ENCODE data around the gene SPATA3.

DNA sequence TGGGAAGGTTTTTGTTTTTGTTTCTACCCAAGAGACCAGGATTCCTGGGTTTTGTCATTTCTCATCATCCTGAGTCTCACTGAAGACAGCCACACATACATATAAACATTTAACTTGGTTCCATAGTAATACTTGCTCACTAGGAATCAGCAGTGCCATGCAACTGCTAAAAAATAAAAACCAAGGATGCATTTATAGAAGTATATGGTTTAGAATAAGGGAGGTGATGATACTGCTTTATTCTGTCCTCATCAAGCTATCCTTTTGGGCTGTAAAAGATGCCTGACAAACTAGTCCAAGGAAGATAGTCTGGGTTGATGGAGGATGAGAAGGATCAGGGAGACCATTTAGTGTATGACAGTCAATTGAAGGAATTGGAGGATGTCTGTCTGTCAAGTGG, 740 bp downstream of the SPATA3 start:
- TF ChIP-seq, protein P1, sequence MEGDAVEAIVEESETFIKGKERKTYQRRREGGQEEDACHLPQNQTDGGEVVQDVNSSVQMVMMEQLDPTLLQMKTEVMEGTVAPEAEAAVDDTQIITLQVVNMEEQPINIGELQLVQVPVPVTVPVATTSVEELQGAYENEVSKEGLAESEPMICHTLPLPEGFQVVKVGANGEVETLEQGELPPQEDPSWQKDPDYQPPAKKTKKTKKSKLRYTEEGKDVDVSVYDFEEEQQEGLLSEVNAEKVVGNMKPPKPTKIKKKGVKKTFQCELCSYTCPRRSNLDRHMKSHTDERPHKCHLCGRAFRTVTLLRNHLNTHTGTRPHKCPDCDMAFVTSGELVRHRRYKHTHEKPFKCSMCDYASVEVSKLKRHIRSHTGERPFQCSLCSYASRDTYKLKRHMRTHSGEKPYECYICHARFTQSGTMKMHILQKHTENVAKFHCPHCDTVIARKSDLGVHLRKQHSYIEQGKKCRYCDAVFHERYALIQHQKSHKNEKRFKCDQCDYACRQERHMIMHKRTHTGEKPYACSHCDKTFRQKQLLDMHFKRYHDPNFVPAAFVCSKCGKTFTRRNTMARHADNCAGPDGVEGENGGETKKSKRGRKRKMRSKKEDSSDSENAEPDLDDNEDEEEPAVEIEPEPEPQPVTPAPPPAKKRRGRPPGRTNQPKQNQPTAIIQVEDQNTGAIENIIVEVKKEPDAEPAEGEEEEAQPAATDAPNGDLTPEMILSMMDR (IDR thresholded peaks at IDR 0.05; ENCODE audit: insufficient read depth, low read length, poor library complexity, severe bottlenecking): no peak
- TF ChIP-seq EZH2phosphoT487 (conservative IDR thresholded peaks at IDR 0.05; ENCODE audit: low read length): no peak

Data from SU-DHL-6 (cell line).